Ovary (tissue), 3 donors: ENCODE results near the gene YEATS2.

ENCODE experiments used
- EP300 ChIP-seq: sonication (generic); formaldehyde crosslinking; IDR thresholded peaks from one replicate; pipeline ENCODE4 v1.6.1; 2017; ENCODE audit warnings: antibody characterized with exemption
- POLR2A ChIP-seq: fragments of 450-650 bp; IDR thresholded peaks from one replicate; pipeline ENCODE4 v1.6.1; 2017; ENCODE audit warnings: antibody characterized with exemption, mild to moderate bottlenecking, moderate library complexity
- TF ChIP-seq, protein P1 (sequence below), 3 donors: fragments of 450-650 bp in 2 of 3; fragments of 200-600 bp in 1 of 3; IDR thresholded peaks; one replicate each; pipeline versions ENCODE4 v1.5.1 to v1.8.0; 2016 to 2022; ENCODE audit warnings: antibody characterized with exemption in 3 of 3, mild to moderate bottlenecking in 1 of 3
- donor health status: DM: no; HTN: no; CAD: no.

DNA sequence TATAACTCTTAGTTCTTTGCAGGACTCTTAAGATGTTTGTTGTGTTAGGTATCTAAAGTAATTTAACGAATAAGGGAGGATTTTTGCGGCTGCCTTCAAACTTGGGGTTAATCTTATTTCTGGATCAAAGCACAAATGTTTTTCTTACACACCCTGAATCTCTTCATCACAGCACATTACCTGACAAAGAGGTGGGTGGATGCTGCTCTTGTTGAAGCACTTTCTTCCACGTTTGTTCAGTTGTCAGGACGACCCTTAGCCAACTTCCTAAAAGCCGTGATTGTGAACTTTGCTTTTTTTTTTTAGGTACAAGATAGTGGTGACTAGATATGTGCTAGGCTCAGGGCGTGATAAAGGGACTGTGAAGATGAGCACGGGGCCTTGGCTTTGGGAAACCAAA lies 36.0 kb downstream of the YEATS2 start:
- TF ChIP-seq, protein P1, sequence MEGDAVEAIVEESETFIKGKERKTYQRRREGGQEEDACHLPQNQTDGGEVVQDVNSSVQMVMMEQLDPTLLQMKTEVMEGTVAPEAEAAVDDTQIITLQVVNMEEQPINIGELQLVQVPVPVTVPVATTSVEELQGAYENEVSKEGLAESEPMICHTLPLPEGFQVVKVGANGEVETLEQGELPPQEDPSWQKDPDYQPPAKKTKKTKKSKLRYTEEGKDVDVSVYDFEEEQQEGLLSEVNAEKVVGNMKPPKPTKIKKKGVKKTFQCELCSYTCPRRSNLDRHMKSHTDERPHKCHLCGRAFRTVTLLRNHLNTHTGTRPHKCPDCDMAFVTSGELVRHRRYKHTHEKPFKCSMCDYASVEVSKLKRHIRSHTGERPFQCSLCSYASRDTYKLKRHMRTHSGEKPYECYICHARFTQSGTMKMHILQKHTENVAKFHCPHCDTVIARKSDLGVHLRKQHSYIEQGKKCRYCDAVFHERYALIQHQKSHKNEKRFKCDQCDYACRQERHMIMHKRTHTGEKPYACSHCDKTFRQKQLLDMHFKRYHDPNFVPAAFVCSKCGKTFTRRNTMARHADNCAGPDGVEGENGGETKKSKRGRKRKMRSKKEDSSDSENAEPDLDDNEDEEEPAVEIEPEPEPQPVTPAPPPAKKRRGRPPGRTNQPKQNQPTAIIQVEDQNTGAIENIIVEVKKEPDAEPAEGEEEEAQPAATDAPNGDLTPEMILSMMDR (IDR thresholded peaks at IDR 0.05), result no peak
- TF ChIP-seq POLR2A (no peak), EP300 (no peak)
